ENCODE results near the gene OR52I2. TPM values are rescaled to one million over a fixed set of nuclear protein-coding genes. Genes with fewer than 3 reads are reported as not detected.

Gene OR52I2
- total RNA-seq, 1 donor from 2014 or later = not detected

- Histone ChIP-seq H2AFZ (replicated peaks) (peak within 1 kb of the TSS; percentile 94), H3K9ac (no peak within 1 kb of the TSS)
- DNase-seq (ENCODE audit: low spot score) = peak; percentile 86
Measured at GRCh38 chr11:4636962-4637661, 55.6 kb downstream of the OR52I2 start, which contains the start of gene OR51D1. Gene OR51D1 (plus strand): TSS chr11:4637477. CDS start chr11:4639791, 2,314 bp downstream.

GRCh38 chr11:4637662-4638047, 56.1 kb downstream of the OR52I2 start:
- H3K79me2 ChIP-seq (ENCODE audit: low read depth) = no peaks in the 10 kb centered on the region
- DNase-seq (ENCODE audit: low spot score) = no peak
- H3K4me3 ChIP-seq = no peak overlapping the region
- no peak for TF ChIP-seq EZH2 (IDR thresholded peaks at IDR 0.05)
- no peak for TF ChIP-seq EZH2phosphoT487 (IDR thresholded peaks at IDR 0.05)
- no peak for TF ChIP-seq CTCF (IDR thresholded peaks at IDR 0.05)
- H3F3A ChIP-seq (ENCODE audit: low read depth) = no peaks in the 10 kb centered on the region
- no peak overlapping the region for H3K4me2 ChIP-seq
- no peak overlapping the region for H3K9ac ChIP-seq
- peaks cover 6% of the 10 kb centered on the region for H3K4me1 Mint-ChIP-seq
- peaks cover 11% of the 10 kb centered on the region for H3K27me3 ChIP-seq
- H3K27ac Mint-ChIP-seq = no peak overlapping the region
- no peak overlapping the region for H3K4me3 Mint-ChIP-seq
- no peaks in the 10 kb centered on the region for H4K20me1 ChIP-seq (ENCODE audit: low read depth)
- no peak overlapping the region for H3K27ac ChIP-seq
- H3K27me3 Mint-ChIP-seq (ENCODE audit: insufficient read depth, low read depth) = no peaks in the 10 kb centered on the region
- H2AFZ ChIP-seq (replicated peaks) = peak overlapping the region; percentile 94
- H3K36me3 Mint-ChIP-seq = no peaks in the 10 kb centered on the region
- H3K4me1 ChIP-seq = no peaks in the 10 kb centered on the region
- H3K9me3 Mint-ChIP-seq = no peaks in the 10 kb centered on the region
- H3K9me3 ChIP-seq (ENCODE audit: low read depth) = no peaks in the 10 kb centered on the region
- H3K36me3 ChIP-seq = no peaks in the 10 kb centered on the region

More at GRCh38 chr11:4636962-4637661, 55.6 kb downstream of the OR52I2 start, which contains the start of gene OR51D1:
- Mint-ChIP-seq H3K36me3 (no peaks in the 10 kb centered on the region), H3K27ac (no peak within 1 kb of the TSS), H3K4me3 (no peak within 1 kb of the TSS), H3K9me3 (no peaks in the 10 kb centered on the region), H3K4me1 (peaks cover 6% of the 10 kb centered on the region), H3K27me3 (ENCODE audit: insufficient read depth, low read depth) (no peaks in the 10 kb centered on the region)
- H3K36me3 ChIP-seq = no peaks in the 10 kb centered on the region
- no peaks in the 10 kb centered on the region for H3K4me1 ChIP-seq
- H3K4me2 ChIP-seq = peak within 1 kb of the TSS; percentile 73
- peak within 1 kb of the TSS; percentile 28 for H3K4me3 ChIP-seq
- H3F3A ChIP-seq (ENCODE audit: low read depth) = no peaks in the 10 kb centered on the region
- no peak within 1 kb of the TSS for H3K27ac ChIP-seq
- TF ChIP-seq EZH2phosphoT487 (IDR thresholded peaks at IDR 0.05) (no peak), CTCF (IDR thresholded peaks at IDR 0.05) (peak; percentile 85)
- no peaks in the 10 kb centered on the region for H3K79me2 ChIP-seq (ENCODE audit: low read depth)
- peaks cover 11% of the 10 kb centered on the region for H3K27me3 ChIP-seq
- no peaks in the 10 kb centered on the region for H3K9me3 ChIP-seq (ENCODE audit: low read depth)
- no peaks in the 10 kb centered on the region for H4K20me1 ChIP-seq (ENCODE audit: low read depth)

- Histone ChIP-seq H3K79me2 (ENCODE audit: low read depth) (no peaks in the 10 kb centered on the region), H3K9ac (no peak overlapping the region), H4K20me1 (ENCODE audit: low read depth) (no peaks in the 10 kb centered on the region), H2AFZ (replicated peaks) (no peak overlapping the region), H3K4me3 (no peak overlapping the region), H3F3A (ENCODE audit: low read depth) (no peaks in the 10 kb centered on the region), H3K27me3 (peaks cover 11% of the 10 kb centered on the region), H3K4me1 (no peaks in the 10 kb centered on the region), H3K9me3 (ENCODE audit: low read depth) (no peaks in the 10 kb centered on the region), H3K27ac (no peak overlapping the region), H3K4me2 (no peak overlapping the region), H3K36me3 (no peaks in the 10 kb centered on the region)
- Mint-ChIP-seq H3K36me3 (no peaks in the 10 kb centered on the region), H3K27ac (no peak overlapping the region), H3K9me3 (no peaks in the 10 kb centered on the region), H3K4me1 (peaks cover 6% of the 10 kb centered on the region), H3K4me3 (no peak overlapping the region), H3K27me3 (ENCODE audit: insufficient read depth, low read depth) (peaks cover 2% of the 10 kb centered on the region)
- no peak for DNase-seq (ENCODE audit: low spot score)
- no peak for TF ChIP-seq EZH2phosphoT487 (IDR thresholded peaks at IDR 0.05)
- TF ChIP-seq CTCF (IDR thresholded peaks at IDR 0.05) = no peak
- no peak for TF ChIP-seq EZH2 (IDR thresholded peaks at IDR 0.05)
Measured at GRCh38 chr11:4639931-4640330, 58.4 kb downstream of the OR52I2 start.

Data from neural progenitor cell (in vitro differentiated cells).